GM18907 (cell line): Measurements from ENCODE around the gene AMPD3.

ENCODE experiments used
- ATAC-seq: cut with Tn5 transposase; IDR thresholded peaks from one replicate; pipeline ENCODE4 v1.9.1; 2021; ENCODE audit warnings: mild to moderate bottlenecking, moderate library complexity; ENCODE audit not compliant: unreplicated experiment

AMPD3 gene

DNA sequence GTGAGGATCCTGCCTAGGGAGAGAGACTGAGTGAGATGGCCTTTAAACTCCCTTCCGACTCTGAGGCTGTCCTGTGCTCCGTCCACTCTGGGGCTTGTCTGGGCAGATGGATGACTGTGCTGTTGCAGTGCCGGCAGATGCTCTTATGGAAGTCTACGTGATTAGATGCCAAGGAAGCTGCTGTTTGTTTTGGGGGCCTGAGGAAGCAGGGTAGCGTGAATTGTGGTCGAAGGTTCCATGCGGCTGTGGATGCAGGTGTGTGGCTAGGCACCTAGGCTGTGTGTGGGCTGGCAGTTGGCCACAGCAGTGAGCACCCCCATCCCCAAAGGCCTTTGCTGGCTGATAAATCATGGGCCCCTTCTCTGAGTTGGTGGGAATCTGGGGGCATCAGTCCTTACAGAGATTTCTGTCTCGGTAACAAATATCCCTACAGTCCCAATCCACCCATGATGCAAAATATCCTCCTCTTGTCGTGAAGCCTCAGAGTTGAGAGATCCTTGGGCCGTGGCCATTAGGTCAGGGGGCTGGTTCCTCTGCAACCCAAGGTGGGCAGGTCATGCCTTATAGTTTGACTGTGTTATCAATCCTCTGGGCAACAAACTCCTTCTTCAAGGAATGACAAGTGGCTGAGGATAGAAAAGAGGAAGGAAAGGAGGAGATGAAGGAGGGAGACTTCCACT, 31.2 kb downstream of the AMPD3 start:
- ATAC-seq = no peak

DNA sequence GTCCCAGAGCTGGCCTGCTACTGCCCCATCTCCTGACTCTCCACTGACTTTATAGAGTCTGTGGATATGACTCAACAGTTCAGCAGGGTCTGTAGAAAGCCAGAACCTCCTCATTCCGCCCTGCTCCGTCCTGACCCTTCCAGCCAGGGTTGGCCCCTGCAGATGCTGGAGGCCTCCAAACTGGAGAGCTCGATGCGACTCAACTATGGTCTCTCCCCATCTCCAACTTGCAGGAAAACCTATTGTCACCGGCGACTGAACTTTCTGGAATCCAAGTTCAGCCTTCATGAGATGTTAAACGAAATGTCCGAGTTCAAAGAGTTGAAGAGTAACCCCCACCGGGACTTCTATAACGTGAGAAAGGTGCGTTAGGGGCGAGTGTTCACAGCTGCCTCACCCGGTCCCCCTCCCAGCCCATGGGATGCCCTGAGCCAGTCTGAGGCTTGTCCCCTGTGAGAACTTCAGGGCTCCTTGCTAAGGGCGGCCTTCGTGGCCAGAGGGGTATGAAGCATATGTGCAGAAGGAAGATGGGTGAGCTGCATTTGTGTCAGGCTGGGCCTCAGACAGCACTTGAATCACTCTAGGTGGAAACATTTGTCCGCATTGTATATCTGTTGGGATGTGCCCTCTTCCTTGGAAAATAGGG, 32.1 kb downstream of the AMPD3 start:
- ATAC-seq = no peak

DNA sequence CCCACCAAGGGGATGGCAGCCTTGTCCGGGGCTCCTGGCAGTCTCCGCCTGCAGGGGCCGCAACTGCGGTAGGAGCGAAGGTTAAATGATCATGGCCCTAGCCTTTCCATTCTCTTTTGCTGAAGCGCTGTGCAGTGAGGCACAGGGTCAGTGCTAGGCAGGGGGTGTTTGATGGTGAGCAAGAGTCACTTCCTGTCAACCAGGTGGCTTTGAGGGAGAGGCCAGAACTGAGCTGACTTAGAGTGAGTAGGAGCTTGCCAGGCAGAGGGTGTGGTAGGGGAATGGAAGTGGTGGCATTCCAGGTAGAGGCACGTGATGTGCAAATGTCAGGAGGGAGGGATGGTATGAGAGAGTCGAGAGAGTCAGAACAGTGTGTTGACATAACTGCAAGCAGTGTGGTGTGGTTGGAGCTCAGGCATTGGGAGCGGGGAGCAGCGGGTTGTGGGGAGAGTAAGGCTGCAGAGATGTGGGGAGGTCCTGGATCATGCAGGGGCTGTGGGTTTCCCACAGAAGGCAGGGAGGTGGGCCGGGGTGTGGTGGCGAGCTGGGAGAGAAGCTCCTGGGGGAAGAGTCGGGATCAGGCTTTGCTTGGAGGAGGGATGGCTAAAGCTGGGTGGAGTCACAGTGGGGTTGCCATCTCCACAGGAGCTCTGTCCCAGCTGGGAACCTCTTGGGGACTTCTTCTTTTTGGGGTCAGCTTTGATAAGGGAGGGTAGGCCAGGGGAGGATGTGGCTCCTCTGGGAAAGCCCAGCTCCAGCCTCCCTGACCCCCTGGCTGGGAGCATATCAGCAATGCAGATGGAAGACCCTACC, 33.3 kb downstream of the AMPD3 start:
- peak; percentile 29 for ATAC-seq

DNA sequence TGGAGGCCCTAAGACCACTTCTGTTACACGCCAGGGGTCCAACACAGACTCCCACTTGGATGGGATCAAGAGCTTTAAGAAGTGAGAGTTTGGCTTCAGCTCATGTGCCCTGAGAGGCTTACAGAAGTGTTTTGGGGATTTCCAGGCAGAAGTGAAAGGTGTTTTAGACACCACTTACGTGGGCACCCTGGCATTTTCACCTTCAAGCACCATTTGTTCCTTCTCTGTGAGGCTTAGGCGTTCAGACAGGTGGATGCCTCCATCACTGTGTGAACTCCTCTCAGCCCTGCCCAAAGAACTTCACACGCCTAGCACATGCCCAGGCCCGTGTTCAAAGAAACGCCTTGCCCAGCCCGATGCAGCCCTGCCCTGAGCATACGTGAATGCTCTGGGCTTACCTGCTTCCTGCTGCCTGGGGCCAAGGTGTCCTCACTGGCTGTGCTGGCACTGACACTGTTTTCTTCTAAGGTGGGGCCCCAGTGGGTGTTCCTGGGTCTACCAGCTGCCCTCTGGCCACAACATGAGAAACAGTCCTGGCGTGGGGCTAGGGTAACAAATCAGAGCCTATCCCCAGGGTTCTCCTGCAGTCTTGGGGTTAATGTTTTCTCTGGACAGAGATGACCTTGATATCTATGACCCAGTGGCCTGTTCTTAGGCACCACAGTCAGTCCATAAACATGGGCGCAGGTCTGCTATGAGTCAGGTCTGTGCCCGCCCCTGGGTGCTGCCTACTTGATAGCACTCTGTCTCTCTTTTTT, 34.0 kb downstream of the AMPD3 start:
- ATAC-seq = peak; percentile 75

DNA sequence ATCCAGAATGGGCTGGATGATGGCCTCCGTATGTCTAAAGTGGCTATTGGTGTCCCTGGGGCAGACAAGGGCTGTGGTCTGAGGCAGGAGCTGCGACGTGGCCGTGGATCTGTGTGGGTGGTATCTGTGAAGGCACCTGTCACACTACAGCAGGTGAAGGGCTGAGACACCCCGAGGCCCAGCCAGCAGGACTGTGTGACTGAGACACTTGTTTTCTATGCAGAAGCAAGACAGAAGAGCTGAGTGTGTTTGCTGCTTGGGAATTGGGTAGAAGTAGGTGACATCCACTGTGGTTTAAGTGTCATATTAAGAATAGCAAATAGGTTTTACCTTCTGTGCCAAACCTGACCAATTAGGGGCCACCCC, 35.0 kb downstream of the AMPD3 start:
- ATAC-seq = no peak

DNA sequence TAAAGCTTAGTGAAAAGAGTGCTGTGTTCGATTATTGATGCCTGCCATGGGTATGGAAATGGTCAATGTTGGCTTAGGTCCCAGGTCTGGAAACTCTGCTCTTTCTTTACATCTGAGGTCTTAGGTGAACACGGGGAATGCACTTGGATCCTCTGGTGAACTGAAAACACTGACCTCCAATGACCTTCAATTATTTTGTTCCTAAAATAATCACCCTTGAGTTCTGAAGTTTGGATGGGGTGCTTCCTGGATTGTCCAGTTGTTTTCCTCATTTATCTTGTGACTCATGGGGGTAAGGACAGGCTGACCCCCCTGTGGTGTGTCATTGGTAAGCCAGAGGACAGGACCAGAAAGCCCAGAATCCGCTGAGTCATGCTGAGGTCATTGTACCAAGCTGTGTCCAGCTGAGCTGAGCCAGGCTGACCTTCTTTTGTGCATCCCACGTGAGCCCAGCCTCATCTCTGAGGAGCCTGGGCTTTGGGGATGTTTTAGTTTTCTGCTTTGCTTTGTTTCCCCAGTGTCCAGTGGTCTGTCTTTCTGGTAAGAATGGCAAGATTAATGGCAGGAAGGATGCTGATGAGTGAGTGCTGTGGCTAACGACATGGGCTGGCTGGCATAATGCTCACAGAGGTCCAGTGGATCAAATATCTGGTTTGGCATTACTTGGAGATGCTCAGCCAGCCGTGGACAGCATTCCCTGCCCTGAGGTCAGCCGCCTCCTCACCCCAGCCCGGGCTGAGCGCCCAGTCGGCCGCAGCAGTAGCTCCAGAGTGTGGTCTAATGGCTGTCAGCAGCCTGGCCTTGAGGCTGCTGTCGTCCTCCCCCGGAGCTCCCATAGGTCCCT, 35.6 kb downstream of the AMPD3 start:
- ATAC-seq = no peak

DNA sequence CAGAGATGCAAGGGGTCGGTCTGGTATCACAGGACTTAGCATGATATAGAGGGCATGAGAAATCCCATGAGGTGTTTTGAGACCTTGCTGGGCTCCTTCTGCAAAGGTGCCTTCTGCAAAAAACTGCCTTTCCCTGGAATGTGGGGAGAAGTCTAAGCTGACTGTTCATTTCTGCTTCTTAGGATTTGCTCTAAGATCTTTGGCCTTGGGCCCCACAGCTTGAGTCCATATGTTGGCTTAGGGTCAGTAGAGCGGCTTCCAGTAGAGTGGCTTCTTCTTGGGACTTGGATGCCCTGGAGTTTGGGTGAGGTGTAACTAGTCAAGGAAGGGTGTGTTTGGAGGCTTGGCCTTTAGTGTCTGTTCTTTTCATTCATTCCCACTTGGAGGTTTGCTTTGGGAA, 37.0 kb downstream of the AMPD3 start:
- no peak for ATAC-seq

DNA sequence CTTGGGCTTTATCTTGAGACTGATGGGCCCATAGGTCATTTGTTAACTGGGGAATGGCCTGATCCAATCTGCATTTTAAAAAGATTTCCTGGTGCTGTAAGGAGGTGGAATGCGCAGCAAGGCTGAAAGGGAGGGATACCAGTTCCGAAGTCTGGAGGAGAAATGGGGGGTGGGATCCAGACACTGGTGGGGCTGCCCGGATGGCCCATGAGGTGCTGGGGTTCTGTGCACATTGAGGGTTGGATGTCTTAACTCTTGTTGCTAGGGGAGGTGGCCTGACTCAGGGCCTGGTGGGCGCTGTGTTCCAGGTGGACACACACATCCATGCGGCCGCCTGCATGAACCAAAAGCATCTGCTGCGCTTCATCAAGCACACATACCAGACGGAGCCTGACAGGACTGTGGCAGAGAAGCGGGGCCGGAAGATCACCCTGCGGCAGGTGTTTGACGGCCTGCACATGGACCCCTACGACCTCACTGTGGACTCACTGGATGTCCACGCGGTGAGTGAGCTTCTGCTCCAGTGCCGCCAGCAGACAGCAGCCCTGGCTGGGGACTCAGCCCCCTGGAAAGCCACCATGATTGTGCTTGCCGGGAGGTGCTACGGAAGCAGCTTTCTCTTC, 38.1 kb downstream of the AMPD3 start:
- ATAC-seq = no peak

DNA sequence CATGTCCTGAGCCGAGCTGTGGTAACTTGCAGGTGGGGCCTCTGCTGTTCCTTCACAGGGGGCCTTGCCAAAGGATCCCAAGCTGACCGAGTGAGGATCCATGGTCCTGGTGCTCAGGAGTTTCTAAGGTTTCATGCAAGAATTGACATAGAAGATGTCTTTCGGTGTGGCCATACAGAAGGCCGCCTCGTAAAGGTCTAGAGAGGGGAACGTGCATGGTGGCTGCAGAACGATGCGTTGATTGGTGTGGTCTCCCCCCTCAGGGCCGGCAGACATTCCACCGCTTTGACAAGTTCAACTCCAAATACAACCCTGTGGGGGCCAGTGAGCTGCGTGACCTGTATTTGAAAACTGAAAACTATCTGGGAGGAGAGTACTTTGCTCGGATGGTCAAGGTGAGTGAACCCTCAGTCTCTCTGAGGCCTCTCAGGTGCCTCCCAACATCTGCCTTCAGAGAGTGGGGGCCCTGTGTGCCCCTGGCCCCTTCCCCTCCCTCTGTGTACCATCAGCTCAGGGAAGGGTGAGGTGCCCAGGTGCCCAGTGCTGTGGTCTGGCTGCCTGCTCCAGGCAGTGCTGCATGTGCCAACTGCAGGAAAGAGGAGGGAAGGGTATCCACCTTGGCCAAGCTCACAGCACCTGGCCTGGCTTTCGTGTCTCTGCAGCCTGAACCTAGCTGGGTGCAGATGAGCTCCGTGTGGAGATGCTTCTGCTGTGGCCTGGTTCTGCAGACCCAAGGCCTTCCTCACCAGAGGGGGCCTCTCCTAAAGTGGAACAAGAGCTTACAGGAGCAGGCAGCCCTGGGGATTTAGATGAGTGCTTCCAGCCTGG, 39.8 kb downstream of the AMPD3 start:
- ATAC-seq = no peak

DNA sequence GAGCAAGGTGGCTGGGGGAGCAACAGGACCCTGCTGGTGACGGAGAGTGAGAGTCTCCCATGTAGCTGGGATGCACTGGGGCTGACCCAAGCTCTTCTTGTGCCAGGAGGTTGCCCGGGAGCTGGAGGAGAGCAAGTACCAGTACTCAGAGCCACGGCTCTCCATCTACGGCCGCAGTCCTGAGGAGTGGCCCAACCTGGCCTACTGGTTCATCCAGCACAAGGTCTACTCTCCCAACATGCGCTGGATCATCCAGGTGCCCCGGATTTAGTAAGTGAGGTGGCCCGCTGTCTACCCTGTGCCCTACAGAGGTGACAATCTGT, 40.4 kb downstream of the AMPD3 start:
- no peak for ATAC-seq

DNA sequence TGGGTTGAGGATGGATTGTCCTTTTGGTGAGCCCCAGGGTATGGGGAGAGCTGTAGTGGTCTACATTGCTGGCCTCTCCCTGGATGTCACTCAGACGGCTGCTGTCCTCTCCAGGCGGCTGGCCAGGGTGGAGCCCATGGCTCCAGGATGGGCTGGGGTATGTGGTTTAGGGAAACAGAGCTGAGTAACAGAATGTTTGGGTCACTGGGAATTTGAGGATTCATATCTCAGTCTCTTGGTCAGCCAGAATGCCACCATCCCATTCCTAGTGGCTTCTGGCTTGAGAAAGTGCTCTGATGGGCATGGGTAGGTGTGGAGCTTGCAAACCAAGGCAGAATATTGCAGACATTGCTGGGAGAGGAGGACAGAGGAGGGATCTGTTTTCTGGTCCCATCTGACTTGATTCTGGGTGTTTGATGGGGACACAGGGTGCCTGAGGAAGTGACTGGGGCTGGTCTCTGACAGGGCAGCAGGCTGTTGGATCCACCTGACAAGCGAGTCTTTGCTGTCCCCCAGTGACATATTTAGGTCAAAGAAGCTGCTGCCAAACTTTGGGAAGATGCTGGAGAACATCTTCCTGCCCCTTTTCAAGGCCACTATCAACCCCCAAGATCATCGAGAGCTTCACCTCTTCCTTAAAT, 41.4 kb downstream of the AMPD3 start:
- no peak for ATAC-seq

DNA sequence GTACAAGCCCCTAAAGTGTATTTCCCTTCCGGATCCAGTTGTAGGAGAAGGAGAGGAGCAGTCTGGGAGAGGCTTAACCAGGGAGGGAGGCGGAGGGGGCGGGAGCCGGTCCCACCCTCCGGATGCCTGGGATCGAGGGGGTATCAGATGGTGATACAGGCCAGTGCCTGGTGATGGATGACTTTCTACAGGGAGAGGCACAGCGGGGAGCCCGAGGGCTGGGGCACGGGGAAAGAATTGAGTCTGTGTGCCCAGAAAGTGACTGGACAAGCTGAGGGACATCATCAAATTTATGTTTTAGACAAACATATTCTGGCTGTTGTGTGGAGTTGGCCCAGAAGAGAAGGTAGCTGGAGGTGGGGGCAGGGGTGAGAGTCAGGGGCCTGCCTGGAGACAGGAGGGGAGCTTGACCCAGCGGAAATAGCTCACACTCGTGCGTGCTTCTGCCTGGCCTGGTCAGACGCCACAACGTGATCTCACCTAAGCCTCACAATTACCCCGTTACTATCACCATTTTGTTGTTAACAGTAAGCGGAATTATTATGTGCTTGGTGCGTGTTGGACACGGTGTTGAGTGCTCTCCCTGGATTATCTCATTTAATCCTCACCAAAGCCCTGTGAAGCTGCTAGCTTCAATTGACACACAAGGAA, 42.4 kb downstream of the AMPD3 start:
- ATAC-seq = no peak

DNA sequence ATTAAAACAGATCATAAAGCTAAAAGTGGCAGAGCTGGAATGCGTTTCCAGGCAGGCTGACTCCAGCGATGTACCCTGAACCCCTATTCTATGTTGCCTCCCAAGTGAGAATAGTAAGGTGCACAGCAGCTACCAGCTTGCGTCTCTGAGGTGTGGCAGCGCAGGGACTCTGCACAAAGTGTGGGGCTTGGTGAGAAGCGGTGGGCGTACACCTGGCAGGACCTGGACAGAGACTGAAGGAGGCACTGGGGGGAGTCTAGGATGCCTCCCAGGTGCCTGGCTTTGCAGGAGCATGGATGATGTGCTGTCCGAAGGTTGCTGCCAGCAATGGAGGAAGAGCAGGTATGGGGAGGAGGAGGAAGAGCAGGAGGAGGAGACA, 42.9 kb downstream of the AMPD3 start:
- no peak for ATAC-seq

DNA sequence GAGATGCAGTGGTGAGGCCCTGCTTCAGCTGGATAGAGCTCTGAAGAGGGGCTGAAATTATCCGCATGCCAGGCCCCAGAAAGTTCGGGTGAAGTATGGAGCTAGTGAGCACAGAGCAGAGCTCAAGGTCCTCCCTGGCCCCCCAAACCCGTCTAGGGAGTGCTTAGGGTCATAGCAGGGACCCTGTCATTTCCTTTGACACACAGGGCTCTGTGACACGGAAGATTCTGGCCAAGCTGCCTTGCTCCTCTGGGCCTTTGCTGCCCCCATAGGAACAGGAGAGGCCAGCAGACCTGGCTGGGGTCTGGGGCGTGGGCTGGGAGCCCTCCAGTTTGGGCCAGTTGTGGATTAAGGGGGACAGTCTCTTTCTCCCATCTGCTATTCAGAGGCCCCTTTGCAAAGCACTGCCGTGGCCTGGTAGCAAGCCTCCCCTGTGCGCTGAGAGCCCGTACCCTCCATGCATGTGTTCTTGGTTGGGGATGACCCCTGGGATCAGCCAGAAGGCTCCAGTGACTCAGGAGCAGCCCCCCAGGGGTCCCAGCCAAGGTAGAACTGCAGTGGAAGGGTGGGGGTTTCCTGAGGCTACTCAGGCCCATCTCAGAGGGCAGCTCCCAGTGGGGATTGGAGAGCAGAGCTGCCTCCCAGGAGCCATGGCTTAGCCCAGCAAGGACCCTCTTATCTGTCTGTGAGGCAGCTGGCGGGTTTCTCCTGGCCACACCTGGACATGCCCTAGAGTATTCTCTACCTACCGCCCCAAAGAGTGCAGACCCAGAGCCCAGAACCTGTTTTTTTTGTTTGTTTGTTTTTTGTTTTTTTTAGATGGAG, 43.6 kb downstream of the AMPD3 start:
- no peak for ATAC-seq

DNA sequence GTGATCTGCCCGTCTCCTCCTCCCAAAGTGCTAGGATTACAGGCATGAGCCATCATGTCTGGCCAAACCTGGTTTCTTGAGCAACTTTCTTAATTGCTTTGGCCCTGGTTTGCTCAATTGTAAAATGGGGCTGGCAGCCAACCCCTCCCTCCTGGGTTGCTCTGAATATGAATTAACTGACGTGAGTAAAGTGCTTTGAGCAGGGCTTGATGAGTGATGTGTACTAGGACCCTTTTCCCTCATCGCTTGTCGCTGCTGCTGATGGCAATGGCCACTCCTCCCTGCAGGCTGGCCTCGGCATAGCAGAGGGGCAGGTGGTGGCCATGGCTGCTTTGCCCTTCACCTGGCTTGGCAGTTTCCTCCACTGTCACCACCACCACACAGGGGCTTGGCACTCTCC, 44.4 kb downstream of the AMPD3 start:
- no peak for ATAC-seq

DNA sequence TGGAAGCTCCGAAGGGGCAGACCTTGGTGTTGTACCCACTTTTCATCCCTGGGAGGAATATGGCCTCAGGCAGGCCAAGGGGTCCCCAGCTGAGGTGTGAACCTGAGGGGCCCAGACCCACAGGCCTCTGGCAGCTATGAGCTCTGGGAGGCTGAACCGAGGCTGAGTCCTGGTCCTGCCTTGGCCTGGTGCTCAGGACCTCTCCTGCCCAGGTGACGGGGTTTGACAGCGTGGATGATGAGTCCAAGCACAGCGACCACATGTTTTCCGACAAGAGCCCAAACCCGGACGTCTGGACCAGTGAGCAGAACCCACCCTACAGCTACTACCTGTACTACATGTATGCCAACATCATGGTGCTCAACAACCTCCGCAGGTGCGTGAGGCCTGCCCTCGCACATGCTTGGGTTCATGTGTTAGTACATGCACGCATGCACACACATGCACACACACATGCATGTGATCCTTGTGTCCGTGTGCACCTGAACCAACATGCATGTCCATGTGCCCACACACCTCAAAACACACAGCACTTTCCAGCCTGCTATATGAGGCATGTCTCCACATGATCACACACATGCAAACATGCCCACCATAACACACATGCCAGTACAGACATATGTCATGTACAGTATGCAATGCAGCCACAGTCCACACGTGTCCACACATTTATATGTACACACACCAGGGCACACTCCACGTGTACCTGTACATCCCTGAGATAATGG, 45.0 kb downstream of the AMPD3 start:
- no peak for ATAC-seq
